AG04450 (cell line): ENCODE data around the gene MT1HL1. TPM values are rescaled to one million over a fixed set of nuclear protein-coding genes. Genes with fewer than 3 reads are reported as not detected.

Experiments
- CTCF ChIA-PET: fragments of 300-600, 350-600 bp; formaldehyde crosslinking; extraction: SDS; loops from one replicate; lab custom pipeline; 2022; ENCODE audit warnings: antibody characterized with exemption, inconsistent platforms; lab: Charles Lee
- POLR2A ChIA-PET: fragments of 350-600 bp; formaldehyde crosslinking; extraction: SDS; loops from one replicate; lab custom pipeline; 2021; ENCODE audit warnings: antibody characterized with exemption, inconsistent platforms; lab: Yijun Ruan, JAX
- DNase-seq: peaks from one replicate; pipeline ENCODE4 v3.0.0-alpha.2; 2011; ENCODE audit warnings: low read depth, low spot score
- H3K27ac ChIP-seq: one replicate; pipeline ENCODE4 v1.5.1; 2012; ENCODE audit warnings: low read depth, low read length, control low read depth
- H3K27me3 ChIP-seq: one replicate; pipeline ENCODE4 v1.6.0; 2012; ENCODE audit warnings: low read length; ENCODE audit not compliant: control insufficient read depth, insufficient read depth
- H3K4me3 ChIP-seq: 2 replicates; pipeline ENCODE4 v1.5.1; 2011; ENCODE audit warnings: mild to moderate bottlenecking, low read depth, low read length, control low read depth
- H3K9me3 ChIP-seq: 2 replicates; pipeline ENCODE4 v1.5.1; 2012; ENCODE audit warnings: low read length; ENCODE audit not compliant: control insufficient read depth, insufficient read depth
- polyA minus RNA-seq: library from RNA; depleted of rRNA, polyadenylated mRNA; stranded (reverse); fragments of >200 nt; gene quantifications from 2 replicates; pipeline ENCODE4 v1.2.3, GENCODE V29; 2011; rRNA and poly(A)+ RNA removed
- polyA plus RNA-seq: library from polyadenylated mRNA; depleted of rRNA; stranded (reverse); fragments of >200 nt; gene quantifications from 2 replicates; pipeline ENCODE4 v1.2.3, GENCODE V29; 2011; rRNA removed
- TF ChIP-seq, protein P1 (sequence below): IDR thresholded peaks from 2 replicates; pipeline ENCODE4 v1.5.1; 2011; ENCODE audit warnings: low read depth, low read length, control low read depth, inconsistent platforms

Gene MT1HL1
- polyA plus RNA-seq (not detected in 2 replicates), polyA minus RNA-seq (not detected in 2 replicates)

DNA sequence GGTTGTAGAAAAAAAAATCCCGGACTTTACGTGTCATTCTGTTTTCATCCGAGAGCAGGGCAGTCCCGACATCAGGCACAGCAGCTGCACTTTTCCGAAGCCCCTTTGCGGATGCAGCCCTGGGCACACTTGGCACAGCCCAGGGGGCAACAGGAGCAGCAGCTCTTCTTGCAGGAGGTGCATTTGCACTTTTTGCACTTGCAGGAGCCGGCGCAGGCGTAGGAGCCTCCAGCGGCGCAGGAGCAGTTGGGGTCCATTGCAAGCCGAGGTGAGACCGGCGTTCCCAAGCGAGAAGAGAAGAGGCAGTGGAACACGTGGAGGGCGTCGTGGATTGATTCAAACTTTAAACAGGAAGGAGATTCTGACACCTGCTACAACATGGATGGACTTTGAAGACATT is at the start of gene MT1HL1:
Gene MT1HL1 (minus strand): TSS at position 326 of the 400 bp plus-strand sequence. CDS start 69 bp downstream, at position 257.
- TF ChIP-seq, protein P1, sequence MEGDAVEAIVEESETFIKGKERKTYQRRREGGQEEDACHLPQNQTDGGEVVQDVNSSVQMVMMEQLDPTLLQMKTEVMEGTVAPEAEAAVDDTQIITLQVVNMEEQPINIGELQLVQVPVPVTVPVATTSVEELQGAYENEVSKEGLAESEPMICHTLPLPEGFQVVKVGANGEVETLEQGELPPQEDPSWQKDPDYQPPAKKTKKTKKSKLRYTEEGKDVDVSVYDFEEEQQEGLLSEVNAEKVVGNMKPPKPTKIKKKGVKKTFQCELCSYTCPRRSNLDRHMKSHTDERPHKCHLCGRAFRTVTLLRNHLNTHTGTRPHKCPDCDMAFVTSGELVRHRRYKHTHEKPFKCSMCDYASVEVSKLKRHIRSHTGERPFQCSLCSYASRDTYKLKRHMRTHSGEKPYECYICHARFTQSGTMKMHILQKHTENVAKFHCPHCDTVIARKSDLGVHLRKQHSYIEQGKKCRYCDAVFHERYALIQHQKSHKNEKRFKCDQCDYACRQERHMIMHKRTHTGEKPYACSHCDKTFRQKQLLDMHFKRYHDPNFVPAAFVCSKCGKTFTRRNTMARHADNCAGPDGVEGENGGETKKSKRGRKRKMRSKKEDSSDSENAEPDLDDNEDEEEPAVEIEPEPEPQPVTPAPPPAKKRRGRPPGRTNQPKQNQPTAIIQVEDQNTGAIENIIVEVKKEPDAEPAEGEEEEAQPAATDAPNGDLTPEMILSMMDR: no peak
- peaks cover 25% of the 10 kb centered on the region for H3K9me3 ChIP-seq
- H3K27ac ChIP-seq: no peak within 1 kb of the TSS
- DNase-seq: no peak
- no peaks in the 10 kb centered on the region for H3K27me3 ChIP-seq
- no peak within 1 kb of the TSS for H3K4me3 ChIP-seq
- ChIA-PET CTCF (no interaction called here), POLR2A (no interaction called here)

DNA sequence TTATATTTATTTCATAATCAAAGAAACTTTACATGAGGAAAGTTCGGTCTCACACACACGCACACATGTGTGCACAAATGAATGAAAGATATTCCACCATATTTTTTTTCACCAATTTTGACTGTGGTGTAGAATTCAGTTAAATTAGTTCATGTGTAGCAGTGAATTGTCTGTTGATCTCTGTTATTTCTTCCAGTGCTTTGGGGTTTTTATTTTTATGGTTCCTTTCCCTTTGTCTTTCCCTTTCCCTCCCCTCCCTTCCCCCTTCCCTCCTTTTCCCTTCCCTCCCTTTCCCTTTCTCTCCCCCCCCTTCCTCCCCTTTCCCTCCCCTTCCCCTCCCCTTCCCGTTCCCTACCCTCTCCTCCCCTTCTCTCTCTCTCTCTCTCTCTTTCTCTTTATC is 46.7 kb upstream of the MT1HL1 start:
- H3K27me3 ChIP-seq: no peaks in the 10 kb centered on the region
- POLR2A ChIA-PET: no interaction called here
- H3K27ac ChIP-seq: no peak overlapping the region
- DNase-seq: no peak
- CTCF ChIA-PET: no interaction called here
- H3K9me3 ChIP-seq: peaks cover 8% of the 10 kb centered on the region
- no peak overlapping the region for H3K4me3 ChIP-seq
- TF ChIP-seq, protein P1: no peak

DNA sequence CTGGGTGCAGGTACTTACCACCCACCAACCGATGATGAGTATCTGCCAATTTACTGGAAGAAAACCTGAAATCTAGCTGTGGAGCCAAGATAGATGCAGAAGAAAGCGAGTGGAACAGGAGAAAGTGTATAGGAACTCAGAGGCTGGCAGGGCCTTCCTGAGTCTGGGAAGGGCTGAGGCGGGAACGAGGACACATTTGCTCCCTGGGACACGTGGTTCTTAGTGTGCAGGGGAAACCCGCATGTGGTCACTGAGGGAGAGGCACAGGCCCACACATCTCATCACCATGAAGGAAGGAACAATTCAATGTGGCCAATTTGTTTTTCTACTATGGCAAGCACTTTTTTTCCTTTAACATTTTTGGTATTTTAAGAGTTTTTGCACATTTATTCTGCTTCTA is 45.9 kb upstream of the MT1HL1 start:
- POLR2A ChIA-PET: no interaction called here
- Histone ChIP-seq H3K27me3 (no peaks in the 10 kb centered on the region), H3K9me3 (peaks cover 4% of the 10 kb centered on the region), H3K27ac (no peak overlapping the region), H3K4me3 (no peak overlapping the region)
- TF ChIP-seq, protein P1: no peak
- DNase-seq: no peak
- CTCF ChIA-PET: no interaction called here

DNA sequence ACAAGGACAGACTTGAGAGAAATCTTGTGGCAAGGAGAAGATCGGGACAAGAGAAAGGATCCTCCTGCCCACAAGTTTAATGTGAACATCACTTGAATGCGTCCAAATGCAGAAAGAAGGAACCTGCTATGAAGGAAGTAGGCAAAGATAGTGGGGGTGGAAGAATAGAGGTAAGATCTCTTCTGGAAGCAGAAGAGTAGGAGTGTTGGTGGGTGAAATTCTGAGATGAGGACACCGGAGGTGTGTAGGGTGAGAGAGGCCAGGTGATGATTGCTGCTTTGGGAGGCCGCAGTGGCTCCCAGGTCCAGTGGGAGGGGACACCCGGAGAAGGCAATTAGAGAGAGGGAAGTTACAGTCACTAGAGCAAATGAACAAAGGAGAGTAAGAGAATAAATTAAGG is 44.6 kb upstream of the MT1HL1 start:
- no peak for DNase-seq
- peaks cover 2% of the 10 kb centered on the region for H3K27me3 ChIP-seq
- TF ChIP-seq, protein P1: no peak
- CTCF ChIA-PET: no interaction called here
- POLR2A ChIA-PET: no interaction called here
- H3K27ac ChIP-seq: no peak overlapping the region
- no peak overlapping the region for H3K4me3 ChIP-seq
- H3K9me3 ChIP-seq: no peaks in the 10 kb centered on the region

DNA sequence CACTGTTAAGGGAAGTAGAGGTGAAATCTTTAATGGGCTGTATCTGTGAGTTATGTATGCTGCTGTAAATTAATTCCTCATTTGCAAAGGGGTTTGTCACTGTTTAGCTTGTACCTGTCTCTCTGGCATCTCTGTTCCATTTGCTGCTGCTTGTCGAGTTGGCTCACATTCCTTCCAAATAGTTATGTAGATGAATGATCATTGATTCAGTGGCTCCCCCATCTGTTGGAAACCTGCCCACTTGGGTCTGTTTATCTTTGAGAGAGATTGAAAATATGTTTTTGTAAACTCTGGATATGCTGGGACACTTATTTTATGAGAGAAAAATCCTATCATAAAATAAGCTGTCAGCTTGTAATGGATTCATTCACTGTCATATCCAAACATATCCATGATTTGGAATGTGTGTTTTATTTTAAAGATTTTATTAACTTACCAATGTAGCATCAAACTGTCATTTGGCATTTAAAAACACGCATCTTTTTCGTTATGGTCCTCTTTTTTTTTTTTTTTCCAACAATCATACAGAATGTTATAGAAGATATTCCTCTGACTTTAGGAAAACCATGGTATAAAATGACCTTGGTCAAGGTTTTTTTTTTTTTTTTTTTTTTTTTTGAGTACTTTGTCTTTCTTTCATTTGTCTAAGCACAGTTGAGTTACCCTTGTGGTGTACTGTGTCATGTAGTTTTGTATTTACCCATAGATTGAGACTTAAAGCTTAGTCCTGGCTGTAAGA is 41.2 kb upstream of the MT1HL1 start:
- ChIA-PET CTCF (interaction anchor here (0.7 kb wide), 1 partner anchor 10 kb away, joined by 3 read pairs; no protein-coding TSS in a partner anchor), POLR2A (no interaction called here)
- TF ChIP-seq, protein P1: no peak
- H3K27me3 ChIP-seq: peaks cover 12% of the 10 kb centered on the region
- DNase-seq: no peak
- no peaks in the 10 kb centered on the region; the same call in 1 of the 2 replicates for H3K9me3 ChIP-seq
- H3K27ac ChIP-seq: no peak overlapping the region
- H3K4me3 ChIP-seq: no peak overlapping the region
